DMS 273 (cell line): ENCODE measurements around the gene KLHL29.

ENCODE experiments used
- DNase-seq: peaks from one replicate; lab custom pipeline; 2025; ENCODE audit not compliant: unreplicated experiment; lab: John Stamatoyannopoulos, UW

Gene KLHL29

DNA sequence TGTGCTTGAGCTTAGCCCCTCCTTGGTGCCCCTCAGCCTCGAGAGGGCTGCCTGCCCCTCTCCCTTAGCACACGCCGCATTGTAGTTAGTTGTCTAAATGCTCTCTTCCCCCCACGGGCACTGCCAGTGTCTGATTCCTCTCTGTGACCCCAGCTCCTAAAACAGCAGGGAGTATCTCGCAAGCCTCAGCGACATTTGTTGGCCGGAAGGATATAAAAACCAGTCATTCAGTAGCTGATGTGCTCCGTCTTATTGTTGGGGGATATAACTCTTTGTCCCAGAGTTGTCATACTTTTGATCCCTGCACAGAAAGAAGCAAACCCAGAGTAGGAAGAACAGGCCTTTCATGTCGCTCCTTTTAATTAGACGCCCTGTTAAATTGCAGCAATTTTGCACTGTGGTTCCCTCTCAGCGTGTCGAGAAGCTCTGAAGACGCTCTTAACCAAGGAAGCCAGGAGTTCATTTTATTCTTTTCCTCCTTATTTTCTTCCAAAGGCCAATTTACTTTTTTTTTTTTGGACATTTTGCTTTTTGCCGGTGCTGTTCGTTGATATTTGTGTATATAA lies 201.8 kb downstream of the KLHL29 start:
- DNase-seq = no peak

DNA sequence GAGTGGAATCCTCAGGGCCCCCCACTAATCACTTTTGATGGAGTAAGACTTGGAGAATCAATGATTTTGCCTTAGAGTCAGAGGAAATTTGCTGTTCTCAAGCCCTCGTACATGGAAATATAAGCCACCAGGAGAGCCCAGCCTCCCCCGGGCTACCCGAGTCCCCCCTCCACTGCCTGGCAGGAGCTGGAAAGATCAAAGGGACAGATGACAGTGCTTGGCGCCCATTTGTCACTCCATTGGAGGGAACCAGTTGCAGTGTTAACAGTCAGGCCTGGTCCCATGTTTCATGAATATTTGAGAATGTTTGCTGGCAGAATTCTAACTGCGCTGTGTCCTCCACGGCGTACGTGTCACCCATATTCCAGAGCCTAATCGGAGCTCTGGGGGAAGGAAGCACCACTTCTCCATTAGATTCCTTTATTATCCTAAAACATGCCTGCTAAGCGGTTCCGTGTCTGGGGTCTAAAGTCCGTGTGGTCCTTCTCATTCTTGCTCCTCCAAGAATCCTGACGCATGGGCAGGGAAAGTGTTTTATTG lies 202.4 kb downstream of the KLHL29 start:
- no peak for DNase-seq

DNA sequence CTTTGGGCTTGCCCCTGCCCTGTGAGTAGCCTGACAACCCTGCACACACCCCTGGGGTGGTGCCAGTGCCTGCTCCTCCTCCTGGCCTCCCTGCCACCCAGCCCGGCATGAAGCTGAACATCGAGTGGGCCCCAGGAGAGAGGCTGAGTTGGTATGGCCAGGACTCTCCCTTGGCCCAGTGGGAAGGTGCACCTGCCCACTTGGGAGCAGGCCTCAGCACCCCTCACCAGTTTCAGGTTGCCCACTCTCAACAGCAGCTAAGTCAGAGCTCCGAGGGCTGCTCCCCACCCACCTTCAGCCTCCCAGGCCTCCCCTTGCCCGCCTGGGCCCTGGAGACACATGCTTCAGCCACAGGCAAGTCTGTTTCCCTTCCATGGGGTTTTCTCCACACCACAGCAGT lies 203.1 kb downstream of the KLHL29 start:
- no peak for DNase-seq

DNA sequence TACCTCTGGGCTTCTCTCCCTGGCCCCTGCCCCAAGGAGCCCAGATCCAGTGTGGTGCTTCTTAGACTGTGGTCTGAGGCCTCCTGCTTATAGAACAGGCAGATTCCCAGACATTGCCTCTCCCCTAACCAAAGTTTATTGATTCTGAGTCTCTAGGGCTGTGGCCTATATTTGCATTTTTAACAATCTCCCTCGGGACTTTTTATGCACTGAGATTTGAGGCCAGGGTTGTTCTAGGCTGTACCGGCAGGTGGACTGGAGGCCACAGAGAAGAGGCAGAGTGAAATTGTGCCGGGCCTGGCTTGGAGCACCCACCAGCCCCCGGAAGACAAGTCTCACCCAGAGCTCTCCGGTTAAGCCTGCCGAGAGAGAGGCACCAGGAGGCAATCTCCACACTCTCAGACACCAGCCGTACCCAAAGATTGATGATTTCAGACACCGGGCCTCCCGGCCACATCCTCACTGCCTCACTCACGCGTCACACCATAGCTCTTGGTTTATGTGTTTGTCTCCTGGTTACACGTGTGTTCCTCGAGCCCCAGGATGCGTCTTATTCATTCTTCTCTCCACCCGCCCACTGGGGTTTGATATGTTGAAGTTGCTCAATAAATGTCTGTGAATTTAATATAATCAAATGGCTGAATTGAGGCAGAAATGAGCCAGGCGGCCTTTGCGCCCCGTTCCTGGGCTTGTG lies 203.7 kb downstream of the KLHL29 start:
- DNase-seq = no peak

DNA sequence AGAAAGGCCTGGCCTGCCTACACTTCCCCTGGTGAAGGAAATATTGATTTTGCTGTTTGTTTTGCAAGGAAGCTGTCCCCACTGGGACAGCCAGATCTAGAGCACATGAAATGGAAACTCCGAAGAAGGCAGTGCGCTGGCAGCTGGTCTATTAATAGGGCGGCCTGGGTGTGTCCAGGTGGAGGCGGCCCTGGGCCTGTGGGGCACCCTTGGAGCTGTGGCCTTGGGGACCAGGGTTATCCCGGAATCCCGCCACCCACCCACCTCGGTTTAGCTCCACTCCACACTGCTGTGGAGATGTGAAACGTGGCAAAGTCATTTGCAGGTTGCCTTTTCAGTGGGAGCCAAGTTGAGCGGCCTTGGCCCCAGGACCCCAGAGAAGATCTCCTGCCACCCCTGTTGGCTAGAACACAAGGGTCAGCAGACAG lies 204.3 kb downstream of the KLHL29 start:
- DNase-seq = no peak

DNA sequence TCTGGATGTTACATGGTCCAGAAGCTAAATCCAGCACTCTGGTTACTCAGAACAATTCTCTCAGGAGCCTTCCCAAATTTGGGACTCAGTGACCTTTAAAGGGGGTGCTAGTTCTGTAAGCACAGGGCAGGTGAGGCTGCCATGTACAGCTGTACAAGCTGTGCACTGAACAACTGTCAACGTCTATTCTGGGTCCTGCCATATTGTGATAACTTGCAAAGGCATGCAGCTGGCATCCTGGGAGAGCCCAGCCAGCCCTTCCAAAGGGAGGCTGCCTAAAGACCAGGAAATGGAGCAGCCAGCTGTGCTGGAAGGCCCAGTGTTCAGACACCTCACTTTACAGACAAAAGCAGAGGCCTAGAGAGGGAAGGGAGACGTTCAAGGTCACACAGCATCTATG lies 204.8 kb downstream of the KLHL29 start:
- DNase-seq = peak; percentile 68

DNA sequence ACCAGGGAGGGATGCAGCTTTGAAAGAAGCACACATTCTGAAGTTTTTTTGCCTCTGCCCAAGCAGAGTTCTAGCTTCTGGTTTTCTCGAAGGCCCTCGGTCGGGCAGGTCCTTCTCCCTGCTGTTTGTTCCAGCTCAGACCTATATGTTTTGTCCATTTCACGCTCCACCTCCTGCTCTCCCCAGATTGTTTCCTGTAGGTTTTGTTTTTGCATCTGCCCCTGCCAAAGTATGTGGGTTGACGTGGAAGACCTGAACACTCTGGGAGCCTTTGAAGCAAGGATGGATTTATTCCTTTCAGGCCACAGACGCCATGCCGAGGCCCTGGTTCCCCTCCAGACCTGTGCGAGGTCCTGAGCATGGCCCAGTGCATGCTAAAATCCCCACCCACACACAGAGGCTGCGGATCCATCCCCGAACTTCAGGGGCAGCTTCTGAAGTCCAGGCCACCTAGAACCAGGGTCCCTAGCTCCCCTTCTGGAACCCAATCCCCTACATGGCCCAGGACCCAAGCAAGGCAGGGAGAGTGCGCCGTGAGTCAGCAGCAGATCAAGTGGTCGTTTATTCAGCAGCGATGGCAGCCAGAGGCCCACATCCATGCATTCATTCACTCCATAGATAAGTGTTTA lies 205.4 kb downstream of the KLHL29 start:
- no peak for DNase-seq

DNA sequence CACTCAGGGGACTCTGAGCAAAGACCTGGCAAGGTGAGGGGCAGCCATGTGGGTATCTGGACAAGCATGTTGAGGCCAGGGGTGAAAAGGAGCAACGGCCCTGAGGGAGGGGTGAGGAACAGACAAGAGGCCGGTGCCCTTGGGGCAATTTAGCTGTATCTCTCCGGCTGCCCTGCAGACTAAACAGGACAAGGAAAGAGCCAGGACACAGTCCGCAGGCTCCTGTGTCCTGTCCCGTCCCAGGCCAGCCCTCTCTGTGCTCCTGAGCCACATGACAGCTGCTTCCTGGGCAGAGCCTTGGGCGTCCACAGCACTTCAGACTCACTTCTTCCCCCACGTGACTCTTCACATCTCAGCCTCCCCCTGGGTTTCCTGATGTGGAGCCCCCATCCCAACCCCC lies 206.1 kb downstream of the KLHL29 start:
- DNase-seq = no peak

DNA sequence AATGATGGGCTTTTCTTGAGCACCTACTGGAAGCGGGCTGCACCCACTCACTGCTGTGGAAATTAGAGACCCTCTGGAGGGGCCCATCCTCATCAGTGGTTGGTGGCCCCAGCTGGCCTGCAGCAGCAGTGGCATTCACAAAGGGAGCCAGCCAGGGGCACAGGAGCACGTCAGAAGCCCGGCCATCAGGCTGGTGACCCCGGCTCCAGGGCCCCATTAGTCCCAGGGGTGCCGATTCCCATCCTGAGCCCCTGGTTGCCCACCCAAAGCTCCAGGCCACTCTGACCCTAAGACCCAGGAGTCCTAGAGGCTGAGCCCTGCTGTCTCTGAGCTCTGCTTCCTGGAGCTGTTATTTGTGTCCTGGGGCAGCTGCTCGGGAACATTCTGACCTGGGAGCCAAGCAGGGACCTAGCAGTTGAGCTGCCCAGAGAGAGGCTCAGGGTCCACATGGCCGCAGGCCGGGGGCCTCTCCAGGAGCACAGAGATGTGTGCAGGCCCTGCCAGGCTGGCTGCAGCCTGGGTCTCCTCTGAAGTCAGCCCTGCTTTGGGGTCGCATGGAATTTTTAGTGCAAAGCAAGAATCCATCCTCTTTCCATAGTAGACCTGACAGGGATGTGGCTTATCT lies 207.2 kb downstream of the KLHL29 start:
- DNase-seq = no peak

DNA sequence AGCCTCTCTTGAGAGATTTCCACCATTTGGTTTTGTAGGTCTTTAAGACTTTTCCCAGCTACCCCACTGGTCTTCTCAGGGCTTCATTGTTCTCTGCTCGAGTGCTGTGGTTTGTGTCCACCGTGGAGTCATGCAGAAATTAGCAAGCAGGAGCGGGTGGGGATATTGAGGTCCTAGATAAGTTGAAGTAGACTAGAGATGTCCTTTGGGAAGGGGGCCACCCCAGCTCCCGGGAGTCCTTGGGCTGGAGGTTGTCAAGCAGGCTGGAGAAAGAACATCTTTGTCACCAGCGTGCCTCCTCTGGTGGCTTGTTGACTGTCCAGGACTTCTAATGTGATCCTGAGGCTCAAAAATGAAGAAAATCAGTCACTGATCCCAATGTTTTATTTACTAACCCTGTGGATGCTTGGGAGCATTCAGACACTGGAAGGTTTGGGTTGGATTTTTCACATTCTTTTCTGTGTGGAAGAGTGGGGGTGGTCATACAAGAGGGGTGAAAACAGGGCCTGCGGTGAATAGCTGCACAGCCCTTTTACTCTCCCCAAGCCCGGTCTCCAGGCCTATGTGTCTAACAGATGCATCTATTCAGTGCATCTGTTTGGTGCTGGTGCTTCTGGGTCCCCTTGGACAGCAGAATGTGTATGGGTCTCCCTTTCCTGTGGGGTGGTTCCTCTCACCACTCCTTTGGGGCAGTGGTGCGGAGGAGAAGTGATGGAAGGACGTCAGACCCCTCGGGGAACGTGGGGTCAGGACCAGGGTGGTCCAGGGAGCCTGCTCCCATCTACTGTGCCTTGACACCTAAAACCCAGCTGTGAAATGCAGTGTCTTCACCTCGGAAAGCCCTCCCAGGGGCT lies 208.1 kb downstream of the KLHL29 start:
- no peak for DNase-seq

DNA sequence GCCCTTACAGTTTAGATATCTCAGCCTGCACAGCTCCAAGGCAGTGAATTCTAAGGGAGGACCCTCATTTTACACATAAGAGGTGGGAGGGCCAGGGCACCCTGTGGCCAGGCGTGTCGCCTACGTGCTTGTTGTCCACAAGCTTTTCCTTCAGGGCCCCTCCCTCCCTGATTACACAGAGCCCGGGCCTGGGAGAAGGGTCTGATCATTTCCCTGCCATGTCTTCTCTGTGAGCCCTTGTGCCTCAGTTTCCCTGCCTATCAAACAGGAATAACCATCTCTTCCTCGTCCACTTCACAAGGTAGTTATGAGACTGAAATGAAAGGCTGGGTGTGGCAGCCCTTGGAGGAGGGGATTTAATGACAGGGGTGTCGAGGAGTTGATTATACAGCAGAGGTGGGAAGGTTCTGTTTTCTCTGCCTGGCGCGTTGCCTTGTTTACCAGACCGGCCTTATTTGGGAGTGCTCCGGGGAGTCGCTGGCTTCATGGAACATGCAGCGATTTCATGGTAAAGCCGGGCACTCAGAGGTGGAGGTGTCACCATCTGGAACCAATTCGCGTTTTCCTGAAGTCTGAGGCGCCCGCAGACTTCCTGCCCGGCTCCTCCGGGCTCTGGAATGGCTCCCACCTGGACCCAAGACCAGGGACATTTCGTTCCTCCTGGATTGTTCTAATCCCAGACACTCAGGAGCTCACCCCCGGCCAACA lies 208.9 kb downstream of the KLHL29 start:
- DNase-seq = peak; percentile 88

DNA sequence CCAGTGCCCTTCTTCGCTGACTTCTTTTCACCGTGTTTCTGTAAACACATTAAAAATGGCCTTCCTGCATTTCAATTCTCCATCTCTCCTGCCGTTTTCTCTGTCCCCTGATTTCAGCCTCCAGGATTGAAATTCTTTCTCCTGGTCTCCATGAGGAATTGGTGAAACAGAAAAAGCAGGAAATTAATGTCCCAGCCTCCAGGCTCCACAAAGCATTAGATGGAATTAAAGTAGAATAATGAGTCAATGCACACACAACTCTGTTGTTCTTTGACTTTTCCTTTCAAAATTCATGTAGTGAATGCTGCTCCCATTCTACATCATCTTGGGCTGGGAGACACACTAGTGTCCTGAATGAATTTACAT lies 209.5 kb downstream of the KLHL29 start:
- no peak for DNase-seq

DNA sequence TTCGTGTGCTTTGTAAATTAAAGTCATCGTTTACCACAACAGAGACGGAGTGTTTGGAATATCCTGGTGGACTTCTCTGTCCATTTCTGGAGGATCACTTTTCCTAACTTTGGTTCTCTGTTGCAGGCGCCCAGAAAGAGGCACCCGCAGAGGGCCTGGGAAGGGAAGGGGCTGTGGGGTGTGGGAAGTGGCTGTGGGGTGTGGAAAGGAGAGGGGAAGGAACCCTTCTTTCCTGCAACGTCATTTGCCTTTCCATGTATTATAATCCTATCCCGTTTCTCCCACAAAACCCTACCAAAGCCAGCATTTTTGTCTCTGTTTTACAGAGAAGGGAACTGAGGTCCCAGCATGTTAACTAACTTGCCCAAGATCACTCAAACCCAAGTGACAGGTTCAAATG lies 210.0 kb downstream of the KLHL29 start:
- DNase-seq = no peak

DNA sequence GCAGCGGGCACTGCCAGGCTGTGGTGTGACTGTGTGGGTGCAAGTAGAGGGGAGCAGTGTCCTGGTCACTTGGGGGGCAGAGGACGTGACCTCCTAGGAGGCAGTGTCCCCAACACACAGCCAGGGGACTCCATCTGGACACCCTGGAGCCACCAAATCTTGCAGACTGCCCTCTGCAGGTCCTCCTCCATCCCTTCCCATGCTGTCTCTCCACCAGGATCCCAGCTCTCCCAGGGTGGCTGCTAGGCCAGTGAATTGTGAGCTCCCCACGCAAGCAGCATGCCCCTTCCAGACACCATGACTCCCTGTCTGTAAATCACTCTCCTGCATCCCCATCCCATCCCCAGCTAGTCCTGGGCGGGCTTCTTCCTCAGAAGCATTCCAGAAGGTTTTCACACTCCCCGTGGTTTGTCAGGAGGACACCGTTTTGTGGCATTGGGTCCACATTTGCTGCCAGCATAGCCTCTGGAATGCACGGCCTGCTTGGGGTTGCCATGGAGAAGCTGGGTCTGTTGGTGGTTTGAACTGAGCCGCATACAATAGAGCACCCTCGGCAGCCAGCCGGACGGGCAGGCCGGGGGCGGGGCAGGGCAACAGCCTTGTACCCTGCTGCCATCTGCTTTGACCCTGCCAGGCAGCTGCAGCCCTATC lies 210.7 kb downstream of the KLHL29 start:
- DNase-seq = peak; percentile 92

DNA sequence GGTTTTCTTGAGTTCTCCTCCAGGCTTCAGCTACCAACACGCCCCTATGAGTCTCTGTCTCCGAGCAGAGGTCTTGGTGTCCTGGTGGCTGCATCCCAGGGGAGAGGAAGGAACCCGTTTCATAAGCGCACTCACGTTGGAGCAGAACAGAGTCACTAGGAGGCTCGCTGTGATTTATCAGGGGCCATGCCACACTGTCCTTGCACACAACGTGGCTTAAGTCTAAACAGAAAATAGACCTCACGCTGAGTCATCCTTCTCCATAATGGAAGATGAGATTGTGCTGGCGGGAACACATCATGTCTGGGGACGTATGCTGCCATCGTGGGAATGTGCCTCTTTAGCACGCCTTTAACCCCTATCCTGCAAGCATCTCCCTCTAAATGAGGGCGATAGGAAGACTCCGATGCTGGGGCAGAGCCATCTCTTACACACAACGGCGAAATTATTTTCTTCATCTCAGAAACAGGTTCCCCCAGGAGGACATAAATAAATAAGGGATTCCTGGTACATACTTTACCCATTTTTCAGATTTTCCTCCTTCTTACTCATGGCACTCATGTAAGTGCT lies 211.4 kb downstream of the KLHL29 start:
- no peak for DNase-seq

DNA sequence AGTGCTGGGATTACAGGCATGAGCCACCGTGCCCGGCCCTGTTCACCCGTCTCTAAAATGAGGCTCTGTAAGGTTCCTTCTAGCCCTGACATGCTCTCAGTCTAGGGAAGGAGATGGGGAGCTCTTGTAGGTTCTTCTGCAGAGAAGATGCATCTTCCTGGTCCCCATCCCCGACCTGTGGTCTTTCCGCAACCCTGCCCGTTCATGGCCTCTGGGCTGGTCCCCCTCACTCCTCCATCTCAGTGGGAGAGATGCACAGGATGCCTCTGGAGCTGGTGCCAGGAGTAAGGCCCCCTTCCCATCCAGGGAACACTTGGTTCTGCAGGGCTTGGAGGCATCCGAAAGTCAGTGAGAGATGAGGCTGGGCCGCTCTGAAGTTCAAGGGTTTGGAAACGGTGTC lies 212.7 kb downstream of the KLHL29 start:
- no peak for DNase-seq

DNA sequence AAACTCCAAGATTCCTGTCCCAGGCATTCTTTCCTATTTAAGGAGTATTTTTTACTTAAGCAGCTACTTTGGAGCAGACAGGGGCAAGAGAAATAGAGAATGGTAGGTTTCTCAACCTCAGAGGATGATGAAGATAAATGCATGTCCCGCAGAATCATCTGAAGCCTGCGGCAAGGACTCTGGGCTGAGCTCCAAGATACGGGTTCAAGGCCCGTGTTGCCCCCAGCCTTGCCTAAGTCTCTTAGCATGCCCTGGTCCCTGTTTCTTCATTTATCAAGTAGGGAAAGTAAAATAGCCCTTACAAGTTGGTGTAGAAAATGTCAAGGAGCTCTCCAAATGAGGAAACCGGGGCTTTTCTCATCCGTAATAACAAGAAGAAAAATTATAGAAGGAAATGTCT lies 214.0 kb downstream of the KLHL29 start:
- DNase-seq = no peak

DNA sequence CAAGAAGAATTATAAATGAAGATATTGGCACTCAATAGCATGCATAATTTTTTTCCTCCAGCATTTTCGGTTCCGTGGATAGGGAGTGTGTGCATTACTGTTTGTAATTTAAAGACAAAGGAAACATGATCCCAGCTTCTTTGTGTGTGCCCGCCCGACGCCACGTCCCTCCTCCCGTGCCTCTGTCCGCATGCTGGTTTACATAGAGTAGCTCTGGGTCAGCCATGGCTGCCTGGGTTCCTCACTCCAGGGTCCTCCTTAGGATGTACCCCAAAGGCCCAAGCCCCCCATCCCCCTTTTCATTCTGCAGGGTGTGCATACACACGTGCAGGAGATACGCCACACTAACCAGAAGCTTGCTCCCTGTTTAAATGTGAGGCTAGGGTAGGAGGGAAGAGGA lies 214.7 kb downstream of the KLHL29 start:
- no peak for DNase-seq

DNA sequence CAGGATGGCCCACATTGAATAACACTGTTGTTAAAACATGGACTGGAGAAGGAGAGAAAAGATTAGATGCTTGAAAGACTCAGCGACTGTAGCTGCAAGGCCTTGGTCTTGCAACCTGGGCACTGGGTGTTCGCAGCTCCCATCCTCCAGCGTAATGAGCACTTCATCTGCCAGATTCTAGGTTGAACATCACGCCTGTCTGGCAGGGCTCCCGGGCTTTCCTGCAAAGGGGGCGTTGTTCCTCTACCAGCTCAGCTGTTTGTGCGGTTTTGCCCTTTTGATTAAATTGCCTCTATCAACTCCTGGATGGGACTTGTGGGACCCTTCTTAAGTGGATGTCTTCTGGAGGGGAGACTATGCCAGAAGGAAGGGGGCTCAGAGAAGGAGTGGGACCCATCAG lies 215.4 kb downstream of the KLHL29 start:
- peak; percentile 70 for DNase-seq
